GM19193 (cell line): ENCODE data around the gene IL1RL1.

Experiments used
- POLR2A ChIP-seq: IDR thresholded peaks from 4 replicates; pipeline ENCODE4 v1.6.1; 2011; ENCODE audit not compliant: insufficient read depth, insufficient read length; ENCODE audit errors: extremely low read depth

The IL1RL1 gene

GRCh38 chr2:102283996-102284395 lies 27.4 kb upstream of the IL1RL1 start:
- TF ChIP-seq POLR2A = no peak

GRCh38 chr2:102284611-102285010 lies 26.8 kb upstream of the IL1RL1 start:
- no peak for TF ChIP-seq POLR2A

DNA sequence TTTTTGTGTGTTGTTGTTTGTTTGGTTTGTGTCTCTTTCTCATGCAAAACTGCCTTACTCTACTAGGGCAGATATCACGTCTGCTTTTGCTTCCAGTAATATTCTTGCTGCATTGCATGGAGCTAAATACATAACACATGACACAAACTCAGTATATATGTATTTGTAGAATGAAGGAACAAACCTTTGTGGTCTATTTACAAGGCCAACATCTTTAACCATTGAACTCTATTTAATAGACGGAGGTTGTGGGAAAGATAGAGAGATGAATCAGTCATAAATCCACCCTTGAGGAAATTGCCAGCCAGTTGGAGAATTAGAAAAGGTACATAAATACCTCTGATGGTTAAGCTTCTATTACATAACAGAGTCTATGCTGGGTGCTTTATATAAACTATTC lies 26.0 kb upstream of the IL1RL1 start:
- no peak for TF ChIP-seq POLR2A

DNA sequence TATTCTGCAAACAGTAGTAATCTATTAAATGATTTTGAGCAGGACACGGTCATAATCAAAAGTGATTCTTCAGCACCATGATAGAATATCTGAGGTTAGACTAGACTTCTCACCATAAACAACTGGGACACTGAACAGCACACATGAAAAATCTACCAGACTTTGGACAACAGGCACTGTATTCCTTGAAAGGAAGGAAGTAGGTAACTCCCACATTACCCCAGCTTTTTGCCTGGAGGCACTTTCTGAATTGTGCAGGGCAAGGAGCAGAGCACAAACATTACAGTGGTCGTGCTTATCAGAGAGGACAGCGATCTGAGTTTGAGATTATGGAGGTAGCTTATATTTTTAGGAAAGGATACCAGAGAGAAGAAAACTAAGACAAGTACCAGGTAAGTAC lies 25.3 kb upstream of the IL1RL1 start:
- TF ChIP-seq POLR2A = no peak

GRCh38 chr2:102289129-102289528 lies 22.2 kb upstream of the IL1RL1 start:
- TF ChIP-seq POLR2A = no peak

DNA sequence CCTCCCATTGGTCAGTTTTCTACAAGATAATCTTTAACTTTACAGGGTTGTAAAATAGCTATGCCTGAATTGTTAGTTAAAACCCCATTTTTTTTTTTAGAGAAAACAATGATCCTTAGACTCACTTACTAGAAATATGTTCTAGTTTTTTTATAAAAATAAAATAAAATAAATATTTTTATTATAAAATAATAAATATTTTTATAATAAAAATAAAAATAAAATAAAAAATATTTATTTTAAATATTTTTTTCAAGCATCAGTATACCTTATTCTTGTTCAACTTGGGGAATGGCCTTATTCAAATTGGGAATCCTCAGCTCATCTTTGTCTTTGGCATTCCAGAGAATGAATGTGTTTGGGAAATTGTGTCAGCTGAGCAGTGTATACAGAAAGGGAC lies 20.8 kb upstream of the IL1RL1 start:
- no peak for TF ChIP-seq POLR2A

DNA sequence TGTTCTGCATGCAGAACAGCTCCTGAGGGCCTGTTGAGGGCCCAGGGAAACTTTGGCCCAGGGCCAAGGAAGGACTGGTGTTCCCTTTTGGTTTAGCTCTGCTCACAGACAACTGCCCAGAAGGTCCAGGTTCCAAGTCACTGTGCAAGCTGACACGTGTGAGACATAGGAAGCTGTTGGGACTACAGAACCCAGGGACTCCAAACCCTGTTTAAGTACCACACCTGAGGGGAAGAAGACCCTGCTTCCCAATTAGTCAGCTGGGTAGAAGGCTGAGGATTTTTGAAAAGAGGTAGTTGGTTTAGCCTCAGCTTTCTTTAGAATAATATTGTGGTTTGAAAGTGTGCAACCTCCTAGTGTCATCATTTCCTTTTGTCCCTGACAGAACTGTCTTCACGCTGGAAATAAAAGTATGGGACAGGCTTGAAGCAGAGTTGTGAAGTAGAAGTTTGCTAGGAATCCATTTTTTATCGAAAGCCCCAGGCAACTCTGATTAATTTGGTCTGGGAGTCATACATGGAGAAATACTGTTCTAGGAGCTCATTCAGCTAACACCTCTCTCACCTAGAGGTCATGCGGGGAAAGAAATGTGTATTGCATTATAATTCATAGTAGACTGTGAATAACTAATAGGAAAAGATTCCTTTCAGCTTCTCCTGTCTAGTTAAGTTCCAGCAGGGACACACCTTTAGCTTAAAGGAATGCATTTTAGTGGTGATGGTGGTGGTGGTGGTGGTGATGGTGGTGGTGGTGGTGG lies 19.9 kb upstream of the IL1RL1 start:
- no peak for TF ChIP-seq POLR2A

DNA sequence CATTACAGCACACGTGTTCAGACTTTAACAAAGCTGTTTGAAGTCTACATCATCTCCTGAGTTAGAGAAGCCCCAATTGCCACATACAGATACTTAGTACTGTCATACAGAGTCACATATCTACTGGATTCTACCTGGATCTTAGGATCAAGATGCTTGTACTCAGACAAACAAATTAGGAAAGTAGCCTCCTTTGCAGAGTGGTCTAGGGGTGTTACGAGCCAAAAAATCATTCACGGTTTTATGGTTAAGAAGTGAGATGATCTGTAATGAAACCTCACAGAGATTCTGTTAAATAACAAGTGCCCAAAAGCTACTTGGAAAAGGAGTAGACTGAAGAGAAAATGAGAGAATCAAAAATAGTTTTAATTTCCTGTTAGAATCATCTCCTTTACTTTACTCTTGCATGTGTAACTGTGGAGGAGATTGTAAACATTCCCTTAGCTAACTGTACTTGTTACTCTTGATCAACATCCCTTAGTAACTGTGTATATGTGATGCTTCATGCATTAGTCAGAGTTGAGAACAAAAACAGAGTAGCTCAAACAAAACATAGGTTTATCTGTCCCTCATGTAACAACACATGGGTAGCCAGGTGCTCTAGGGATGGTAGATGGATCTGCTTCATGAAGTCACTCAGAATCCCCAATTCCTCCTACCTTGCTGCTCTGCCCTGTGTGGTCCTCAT lies 16.4 kb upstream of the IL1RL1 start:
- TF ChIP-seq POLR2A = no peak

GRCh38 chr2:102295566-102295965 lies 15.8 kb upstream of the IL1RL1 start:
- TF ChIP-seq POLR2A = no peak

DNA sequence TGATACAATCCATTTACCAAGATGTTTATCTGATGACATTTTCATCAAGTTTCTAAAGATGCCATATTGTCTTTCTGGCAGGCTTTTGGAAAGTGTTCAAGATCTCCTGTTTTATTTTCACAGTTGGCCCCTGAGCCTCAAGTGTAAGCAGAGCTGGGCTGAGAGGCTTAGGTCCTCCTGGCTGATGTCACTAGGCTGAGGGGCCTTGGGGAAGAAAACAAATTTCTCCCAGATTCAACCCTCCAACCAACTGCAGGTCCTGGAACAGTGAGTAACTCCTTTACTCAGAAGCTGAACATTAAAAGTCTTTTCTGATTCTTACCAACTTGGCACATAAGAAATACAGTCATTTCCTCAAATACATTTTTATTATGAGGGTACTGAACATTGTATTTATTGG lies 14.9 kb upstream of the IL1RL1 start:
- no peak for TF ChIP-seq POLR2A

DNA sequence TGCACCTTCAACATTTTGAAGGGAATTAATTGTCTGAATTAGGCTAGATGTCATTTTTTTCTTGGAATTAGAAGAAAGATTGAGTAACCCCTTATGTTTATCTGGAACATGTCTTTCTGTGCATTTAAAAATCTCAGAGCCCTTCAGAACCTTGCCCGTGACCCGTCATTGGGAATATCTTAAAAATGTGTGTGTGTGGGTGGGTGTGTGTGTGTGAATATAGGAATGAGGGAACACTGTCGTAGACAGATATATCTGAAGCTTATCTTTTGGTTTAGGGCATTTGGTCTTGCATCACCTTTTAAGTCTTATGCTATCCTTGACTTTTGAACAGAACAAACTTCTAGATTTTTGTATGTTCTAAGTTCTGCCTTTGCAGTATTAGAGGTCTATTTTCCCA lies 13.5 kb upstream of the IL1RL1 start:
- no peak for TF ChIP-seq POLR2A

GRCh38 chr2:102301867-102302362 lies 9.4 kb upstream of the IL1RL1 start:
- no peak for TF ChIP-seq POLR2A

DNA sequence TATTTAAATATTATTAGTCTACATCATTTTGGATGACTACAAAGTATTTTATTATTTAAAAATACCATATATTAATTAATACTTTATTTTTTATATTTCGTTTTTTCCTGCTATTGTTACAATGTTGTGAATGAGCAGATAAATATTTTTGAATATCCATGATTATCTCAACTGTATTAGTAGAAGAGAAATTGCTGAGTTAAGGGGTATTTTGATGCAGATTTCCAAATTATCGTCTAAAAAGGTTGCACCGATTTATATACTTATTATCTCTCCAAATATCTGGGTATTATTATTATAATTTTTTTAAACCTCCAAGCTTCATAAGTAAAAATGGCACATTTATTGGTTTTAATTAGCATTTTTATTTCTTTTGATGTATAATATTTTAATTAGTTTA lies 8.9 kb upstream of the IL1RL1 start:
- TF ChIP-seq POLR2A = no peak

- TF ChIP-seq POLR2A = no peak
Measured at GRCh38 chr2:102303589-102303988, 7.8 kb upstream of the IL1RL1 start.

- no peak for TF ChIP-seq POLR2A
Measured at GRCh38 chr2:102304268-102304667, 7.1 kb upstream of the IL1RL1 start.

- TF ChIP-seq POLR2A = no peak
Measured at GRCh38 chr2:102304711-102305611, 6.4 kb upstream of the IL1RL1 start.

DNA sequence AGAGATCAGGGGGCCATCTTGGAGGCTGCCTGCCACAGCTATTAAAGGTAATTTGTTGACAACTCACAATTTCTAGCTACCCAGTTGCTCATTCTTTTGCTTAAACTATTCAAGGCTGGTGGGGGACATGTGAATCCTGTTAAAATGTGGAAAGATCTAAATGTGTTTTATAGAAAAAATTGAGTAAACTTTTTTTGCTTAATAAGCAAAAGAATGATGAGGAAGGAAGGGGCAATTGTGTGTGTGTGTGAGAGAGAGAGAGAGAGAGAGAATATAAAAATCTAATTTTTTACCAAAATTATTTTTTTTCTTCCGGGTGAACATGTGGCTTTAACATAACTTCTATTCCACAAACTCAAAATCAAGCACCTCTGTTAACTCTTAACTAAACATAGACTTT lies 5.2 kb upstream of the IL1RL1 start:
- no peak for TF ChIP-seq POLR2A
